Mucosa of descending colon (tissue), 3 donors: ENCODE data around the gene LTB. TPM values are rescaled to one million over a fixed set of nuclear protein-coding genes. Genes with fewer than 3 reads are reported as not detected.
A peak's percentile ranks its signal among the peaks of the same experiment; 100 is the strongest.

Source experiments
- ATAC-seq: fragments of 200-7000 bp; cut with Tn5 transposase; one replicate; pipeline ENCODE4 v1.9.1; 2020; ENCODE audit warnings: mild to moderate bottlenecking, moderate library complexity
- DNase-seq, 3 donors: peaks; one replicate each; pipeline ENCODE4 v3.0.0-alpha.2; 2020
- H3K36me3 ChIP-seq: fragments of 200-600 bp; one replicate; pipeline ENCODE4 v1.8.0; 2021; ENCODE audit warnings: low read depth, mild to moderate bottlenecking
- H3K4me1 ChIP-seq: fragments of 200-600 bp; one replicate; pipeline ENCODE4 v1.8.0; 2021; ENCODE audit warnings: low read depth, mild to moderate bottlenecking
- H3K4me3 ChIP-seq: fragments of 200-600 bp; one replicate; pipeline ENCODE4 v1.8.0; 2021; ENCODE audit warnings: mild to moderate bottlenecking
- H3K9me3 ChIP-seq: fragments of 200-600 bp; one replicate; pipeline ENCODE4 v1.8.0; 2021; ENCODE audit warnings: mild to moderate bottlenecking
- CTCF ChIP-seq: fragments of 200-600 bp; IDR thresholded peaks from one replicate; pipeline ENCODE4 v1.8.0; 2022; ENCODE audit warnings: antibody characterized with exemption, mild to moderate bottlenecking
- intact Hi-C, 2 donors: fragments of 100-400 bp; cut with DNase I in 1 of 2; cut with micrococcal nuclease in 1 of 2; formaldehyde crosslinking; loops; one replicate each; pipeline versions ENCODE4 v1.11.0 to v1.11.1; 2022; cut with DNase I, micrococcal nuclease
- total RNA-seq, 3 donors: library from RNA; stranded (reverse); fragmentation: NEBNext Ultra II Directional in 2 of 3; extraction: Animal tissue kit (Norgen Biotek cat#: 25700) in 2 of 3; gene quantifications; one replicate each; pipeline versions ENCODE4 v1.2.1 to v1.2.4, GENCODE V29; 2021 to 2023
- donor health status: DM: no; HTN: no; CAD: no; lungs with moderate emphysema.
- donor health status: DM: no; HTN: no; CAD: no.
- donor health status: DM: no; HTN: yes; CAD: no.

The LTB gene
- total RNA-seq, 3 donors from 2014 or later, result 2.1 to 3.4 (median 2.2) TPM

DNA sequence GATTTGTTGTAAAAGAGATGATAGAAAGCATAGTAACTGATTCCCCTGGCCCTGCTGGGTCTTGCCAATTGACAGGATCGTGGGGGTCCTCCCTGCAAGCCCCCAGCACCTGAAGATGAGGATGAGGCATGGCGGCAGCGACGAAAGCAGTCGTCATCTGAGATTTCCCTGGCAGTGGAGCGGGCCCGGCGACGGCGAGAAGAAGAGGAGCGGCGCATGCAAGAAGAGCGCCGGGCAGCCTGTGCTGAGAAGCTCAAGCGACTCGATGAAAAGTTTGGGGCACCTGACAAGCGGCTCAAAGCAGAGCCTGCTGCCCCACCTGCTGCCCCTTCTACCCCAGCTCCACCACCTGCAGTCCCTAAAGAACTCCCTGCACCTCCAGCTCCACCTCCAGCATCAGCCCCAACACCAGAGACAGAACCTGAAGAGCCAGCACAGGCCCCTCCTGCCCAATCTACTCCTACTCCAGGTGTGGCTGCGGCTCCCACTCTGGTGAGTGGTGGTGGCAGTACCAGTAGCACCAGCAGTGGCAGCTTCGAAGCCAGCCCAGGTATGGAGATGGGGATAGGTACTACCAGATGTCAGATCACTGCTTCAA, 45.6 kb upstream of the LTB start:
- no peak for DNase-seq
- intact Hi-C loops, result no loop called here
- no peak for ATAC-seq
- Histone ChIP-seq H3K36me3 (peaks cover 46% of the 10 kb centered on the region), H3K9me3 (no peaks in the 10 kb centered on the region), H3K4me1 (no peaks in the 10 kb centered on the region), H3K4me3 (no peak overlapping the region)
- TF ChIP-seq CTCF, result no peak

- Histone ChIP-seq H3K4me3 (no peak overlapping the region), H3K36me3 (peaks cover 46% of the 10 kb centered on the region), H3K4me1 (peaks cover 3% of the 10 kb centered on the region), H3K9me3 (no peaks in the 10 kb centered on the region)
- DNase-seq (no peak), ATAC-seq (no peak)
- TF ChIP-seq CTCF, result no peak
- intact Hi-C loops, result no loop called here
Measured at GRCh38 chr6:31626952-31627351, 44.7 kb upstream of the LTB start.

GRCh38 chr6:31624070-31624469, 41.8 kb upstream of the LTB start:
- Histone ChIP-seq H3K4me1 (peaks cover 9% of the 10 kb centered on the region), H3K36me3 (peaks cover 40% of the 10 kb centered on the region), H3K9me3 (no peaks in the 10 kb centered on the region), H3K4me3 (no peak overlapping the region)
- ATAC-seq (no peak), DNase-seq (no peak)
- intact Hi-C loops, result no loop called here
- TF ChIP-seq CTCF, result no peak

DNA sequence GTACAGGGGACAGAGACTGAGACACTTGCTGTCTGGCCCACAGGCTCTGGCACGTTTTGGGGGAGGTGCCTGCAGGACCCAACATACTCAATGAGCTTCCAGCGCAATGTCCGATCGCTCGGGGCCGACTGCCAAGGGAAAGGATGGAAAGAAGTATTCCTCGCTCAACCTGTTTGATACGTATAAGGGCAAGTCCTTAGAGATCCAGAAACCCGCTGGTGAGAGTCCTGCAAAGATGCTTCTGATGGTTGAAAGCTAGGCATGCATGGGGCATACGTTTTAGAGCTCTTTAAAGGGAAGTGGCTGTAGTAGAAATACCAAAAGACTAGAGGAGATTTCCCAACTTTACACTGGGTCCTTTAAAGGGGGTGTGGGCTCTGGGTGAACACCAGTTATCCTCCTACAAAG, 40.5 kb upstream of the LTB start:
- ATAC-seq, result no peak
- peaks cover 31% of the 10 kb centered on the region for H3K36me3 ChIP-seq
- peak in 1 of 3 donors; percentile 34 for DNase-seq
- intact Hi-C loops, result no loop called here
- H3K4me3 ChIP-seq, result no peak overlapping the region
- H3K4me1 ChIP-seq, result peaks cover 9% of the 10 kb centered on the region
- TF ChIP-seq CTCF, result no peak
- no peaks in the 10 kb centered on the region for H3K9me3 ChIP-seq

GRCh38 chr6:31621991-31622390, 39.8 kb upstream of the LTB start:
- intact Hi-C loops, result no loop called here
- Histone ChIP-seq H3K4me3 (no peak overlapping the region), H3K36me3 (peaks cover 26% of the 10 kb centered on the region), H3K4me1 (peaks cover 9% of the 10 kb centered on the region), H3K9me3 (no peaks in the 10 kb centered on the region)
- no peak for TF ChIP-seq CTCF
- DNase-seq (peak in 1 of 3 donors; percentile 51), ATAC-seq (no peak)
